Activated CD4-positive, alpha-beta T cell treated with anti-CD3 and anti-CD28 coated beads for 36 hours (primary cell): ENCODE data around the gene RUFY2. TPM values are rescaled to one million over a fixed set of nuclear protein-coding genes. Genes with fewer than 3 reads are reported as not detected.

Experiments used
- ATAC-seq: fragments of 200-7000 bp; cut with Tn5 transposase; one replicate; pipeline ENCODE4 v1.10.0; 2021; ENCODE audit warnings: mild to moderate bottlenecking, moderate library complexity
- CTCF ChIA-PET: fragments of 350-600 bp; sonication (Branson Sonifier 250); formaldehyde crosslinking; loops from one replicate; lab custom pipeline; 2021; ENCODE audit warnings: antibody characterized with exemption; lab: Charles Lee
- POLR2A ChIA-PET: fragments of 350-600 bp; sonication (Branson Sonifier 250); formaldehyde crosslinking; loops from one replicate; lab custom pipeline; 2021; ENCODE audit warnings: antibody characterized with exemption, inconsistent platforms; lab: Charles Lee
- DNase-seq: peaks from one replicate; pipeline ENCODE4 v3.0.0-alpha.2; 2020
- H3K27ac Mint-ChIP-seq: one replicate; pipeline ENCODE4 v1.8.0; 2021; ENCODE audit warnings: mixed read lengths
- H3K27me3 Mint-ChIP-seq: one replicate; pipeline ENCODE4 v1.8.0; 2021; ENCODE audit warnings: mixed read lengths
- H3K36me3 Mint-ChIP-seq: one replicate; pipeline ENCODE4 v1.8.0; 2021; ENCODE audit warnings: low read depth, mixed read lengths
- H3K4me1 Mint-ChIP-seq: one replicate; pipeline ENCODE4 v1.8.0; 2021; ENCODE audit warnings: mixed read lengths
- H3K4me3 Mint-ChIP-seq: one replicate; pipeline ENCODE4 v1.8.0; 2021; ENCODE audit warnings: mild to moderate bottlenecking, moderate library complexity, mixed read lengths
- H3K9me3 Mint-ChIP-seq: one replicate; pipeline ENCODE4 v1.8.0; 2021; ENCODE audit warnings: low read depth, mixed read lengths
- intact Hi-C, 2 experiments: fragments of 100-400 bp; cut with DNase I in 1 of 2; cut with micrococcal nuclease in 1 of 2; formaldehyde crosslinking; loops; one replicate each; pipeline versions ENCODE4 v1.14.2 to v1.15.1; 2022 to 2024; cut with DNase I, micrococcal nuclease
- total RNA-seq, 2 experiments: library from RNA; stranded (reverse); gene quantifications; one replicate each; pipeline ENCODE4 v1.2.3, GENCODE V29; 2021

Gene RUFY2
- total RNA-seq, 2 experiments from 2014 or later, result 9.1 to 9.5 TPM

DNA sequence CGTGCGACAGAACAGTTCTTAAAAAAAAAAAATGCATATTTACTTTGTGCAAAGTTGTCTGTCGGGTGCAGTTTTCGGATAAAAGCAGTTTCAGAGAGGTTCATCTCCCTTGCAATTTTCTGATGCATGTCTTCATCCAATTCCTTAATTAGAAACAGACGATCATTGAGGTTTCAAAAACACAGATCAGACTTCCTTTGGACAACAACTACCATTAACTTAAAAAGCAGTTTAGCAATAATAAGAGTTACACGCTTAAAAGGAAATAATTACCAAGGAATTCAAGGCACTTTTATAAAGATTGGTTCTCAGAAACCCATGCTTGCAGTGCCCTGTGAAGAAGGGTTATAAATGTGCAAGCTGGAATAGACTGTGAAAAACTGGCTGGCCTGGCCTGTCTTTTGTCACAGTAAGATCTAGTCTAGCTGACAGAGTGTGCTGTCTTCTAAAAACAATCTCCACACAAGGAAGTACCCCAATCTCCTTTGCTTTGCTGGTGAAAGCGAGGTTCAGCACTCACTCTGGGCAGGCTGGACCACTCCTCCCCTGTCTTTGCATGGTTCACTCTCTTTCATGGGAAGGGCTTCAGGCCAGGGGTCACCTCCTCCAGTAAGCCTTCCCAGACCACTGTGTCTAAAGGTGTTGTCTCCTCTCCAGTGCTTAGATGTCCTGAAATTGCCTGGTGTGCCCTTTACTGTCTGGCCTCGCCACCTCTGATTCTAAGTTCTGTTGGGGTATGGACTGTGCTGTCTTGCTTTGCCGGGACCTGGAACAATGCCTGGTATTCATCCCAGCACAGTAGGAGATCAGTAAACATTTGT is 110.0 kb downstream of the RUFY2 start:
- Mint-ChIP-seq H3K9me3 (no peaks in the 10 kb centered on the region), H3K27ac (no peak overlapping the region), H3K4me3 (no peak overlapping the region), H3K27me3 (no peaks in the 10 kb centered on the region), H3K36me3 (no peaks in the 10 kb centered on the region), H3K4me1 (no peaks in the 10 kb centered on the region)
- ATAC-seq (no peak), DNase-seq (no peak)
- ChIA-PET POLR2A (no interaction called here), CTCF (interaction anchor here (0.9 kb wide), 1 partner anchor 84 kb away, joined by 3 read pairs; no protein-coding TSS in a partner anchor)
- intact Hi-C loops, result no loop called here

Other genes starting within 250 kb of the RUFY2 start
- not detected for gene ATOH7, start 175.2 kb downstream of the RUFY2 start, total RNA-seq
- 100 to 1,000 TPM; 126 to 157 TPM for gene HNRNPH3, start 75.2 kb downstream of the RUFY2 start, total RNA-seq
- gene PBLD, start 74.3 kb downstream of the RUFY2 start, total RNA-seq, result 1 to 10 TPM; 1.1 to 1.2 TPM
- 10 to 100 TPM; 27.3 to 28.9 TPM for gene DNA2, start 64.7 kb upstream of the RUFY2 start, total RNA-seq
- 10 to 100 TPM in 1 of 2 experiments, 1 to 10 TPM in 1; 9.0 to 11.8 TPM for gene SLC25A16, start 120.2 kb upstream of the RUFY2 start, total RNA-seq
- gene TET1, start 153.1 kb upstream of the RUFY2 start, total RNA-seq, result 1 to 10 TPM in 1 of 2 experiments, under 1 TPM in 1; 0.71 to 1.3 TPM